Hematopoietic multipotent progenitor cell treated with erythropoietin and hydrocortisone succinate and interleukin-3 and kit ligand, for 6 days (in vitro differentiated cells): ENCODE measurements around the gene KRT12.
A peak's percentile ranks its signal among the peaks of the same experiment; 100 is the strongest.

ENCODE experiments used
- DNase-seq: peaks from one replicate; pipeline ENCODE4 v3.0.0-alpha.2; 2015

The KRT12 gene

DNA sequence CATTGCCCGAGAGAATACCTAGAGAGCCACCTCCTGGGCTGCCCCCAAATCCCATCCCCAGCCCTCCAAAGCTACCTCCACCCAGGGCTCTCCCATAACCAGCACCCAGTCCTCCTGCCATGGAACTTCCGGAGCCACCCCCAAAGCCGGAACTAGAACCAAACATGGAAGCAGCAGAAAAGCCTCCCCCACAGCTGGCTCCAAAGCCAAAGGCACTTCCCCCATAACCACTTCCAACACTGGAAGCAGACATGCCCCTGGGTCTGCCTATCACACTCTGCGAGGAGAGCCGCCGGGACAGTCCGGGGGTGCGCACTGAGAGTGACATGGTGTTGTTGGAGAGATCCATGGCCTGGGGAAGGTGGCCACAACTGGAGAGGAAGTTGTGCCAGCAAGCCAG is at the start of gene KRT12:
TSS of gene KRT12 (minus strand) at position 386 of the 400 bp plus-strand sequence. CDS start at position 349, 37 bp downstream.
- DNase-seq: no peak

DNA sequence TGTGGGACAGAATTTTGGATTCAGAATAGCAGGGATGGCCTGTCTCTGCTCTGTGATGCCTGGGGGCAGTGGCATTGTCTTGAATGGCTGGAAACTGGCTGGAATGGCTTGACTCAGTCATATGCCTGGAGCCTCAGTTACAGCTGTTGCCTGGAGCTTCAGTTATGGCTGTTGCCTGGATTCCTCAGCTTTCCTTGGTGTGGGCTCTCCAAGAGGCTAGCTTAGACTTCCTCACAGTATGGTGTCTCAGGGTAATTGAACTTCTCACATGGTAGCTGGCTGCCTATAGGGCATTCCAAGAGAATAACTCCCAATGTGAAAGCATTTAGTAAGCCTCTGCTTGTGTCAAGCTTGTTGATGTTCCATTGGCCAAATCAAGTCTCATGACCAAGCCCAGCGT is 49.3 kb upstream of the KRT12 start:
- DNase-seq: no peak

DNA sequence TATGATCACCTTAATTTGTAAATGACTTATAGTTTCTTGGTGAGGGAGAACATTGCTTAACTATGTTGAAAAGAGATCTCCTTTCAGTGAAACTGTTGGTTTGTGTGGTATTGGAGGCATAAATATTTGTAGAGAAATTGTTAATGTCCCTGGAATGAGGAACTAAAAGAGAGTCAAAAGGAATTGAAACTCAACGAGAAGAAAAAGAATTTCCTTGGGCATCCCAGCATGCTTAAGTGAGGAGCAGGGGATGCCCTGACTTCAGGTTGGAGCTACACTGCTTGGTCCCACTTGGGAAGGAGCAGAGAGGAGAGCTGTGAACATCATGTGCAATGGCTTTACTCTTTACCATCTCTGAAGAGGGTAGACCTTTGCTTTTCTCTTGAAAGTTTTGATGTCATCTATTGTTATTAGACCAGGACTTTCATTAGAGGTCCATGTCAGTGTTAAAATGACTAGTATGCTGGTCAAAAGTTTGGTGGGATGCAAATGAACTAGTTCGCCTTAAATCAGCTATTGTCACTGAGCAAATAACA is 48.8 kb upstream of the KRT12 start:
- DNase-seq: no peak

- no peak for DNase-seq
Observed at GRCh38 chr17:40915199-40915661, 48.2 kb upstream of the KRT12 start.

GRCh38 chr17:40914075-40914855 is 47.2 kb upstream of the KRT12 start:
- no peak for DNase-seq

- no peak for DNase-seq
Observed at GRCh38 chr17:40912486-40913210, 45.6 kb upstream of the KRT12 start.

DNA sequence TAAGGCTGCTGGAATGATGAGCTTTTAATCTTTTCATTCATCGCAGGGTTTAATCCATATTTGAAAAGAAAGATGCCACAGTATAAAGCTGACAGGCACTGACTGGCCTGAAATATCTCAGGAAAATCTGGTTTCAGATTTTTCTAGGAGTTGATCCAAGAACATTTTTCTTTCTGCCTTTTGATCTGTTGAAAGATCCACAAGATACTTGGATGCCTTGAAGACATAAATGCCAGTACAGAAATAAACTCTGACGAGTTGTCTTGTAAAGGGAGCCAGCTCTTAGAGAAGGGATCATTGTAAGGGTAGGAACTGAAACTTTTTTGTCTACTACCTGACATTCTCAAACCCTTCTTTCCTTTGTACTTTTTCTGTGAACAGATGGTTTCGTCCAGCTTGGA is 43.4 kb upstream of the KRT12 start:
- DNase-seq: no peak

DNA sequence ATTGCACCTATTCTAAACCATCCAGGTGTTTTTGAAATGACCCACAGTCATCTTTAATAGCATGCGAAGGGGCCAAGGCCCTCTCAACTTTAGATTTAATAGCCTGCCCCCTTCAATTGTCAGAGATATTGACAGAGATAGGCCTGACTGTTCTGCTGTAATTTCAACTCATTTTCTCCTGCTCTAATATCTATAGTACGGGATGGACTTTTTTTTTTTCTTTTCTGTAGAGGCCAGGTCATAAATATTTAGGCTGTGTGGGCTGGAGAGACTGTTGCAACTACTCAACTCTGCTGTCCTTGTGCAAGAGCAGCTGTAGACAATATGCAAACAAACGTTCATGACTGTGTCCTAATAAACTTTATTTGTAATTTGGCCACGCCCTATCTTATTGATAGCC is 42.7 kb upstream of the KRT12 start:
- DNase-seq: no peak

DNA sequence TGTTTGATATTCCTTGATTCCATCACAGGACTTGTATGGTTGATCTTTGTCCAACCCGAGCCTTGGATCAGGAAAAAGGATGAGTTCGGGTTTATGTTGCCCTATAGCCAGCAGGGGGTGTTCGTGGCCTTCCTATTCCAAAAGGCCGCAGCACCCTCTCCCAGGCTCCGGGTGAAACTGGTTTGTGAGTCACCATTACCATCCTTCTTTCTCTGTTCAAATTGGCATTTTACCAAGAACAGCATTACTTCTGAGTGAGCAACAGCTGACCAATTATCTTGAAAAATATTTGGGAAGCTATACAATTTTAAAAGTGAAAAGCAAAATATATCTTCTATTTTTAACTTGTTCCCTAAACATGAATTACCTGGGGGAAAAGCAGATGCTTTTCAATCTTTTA is 42.3 kb upstream of the KRT12 start:
- peak; percentile 88 for DNase-seq

DNA sequence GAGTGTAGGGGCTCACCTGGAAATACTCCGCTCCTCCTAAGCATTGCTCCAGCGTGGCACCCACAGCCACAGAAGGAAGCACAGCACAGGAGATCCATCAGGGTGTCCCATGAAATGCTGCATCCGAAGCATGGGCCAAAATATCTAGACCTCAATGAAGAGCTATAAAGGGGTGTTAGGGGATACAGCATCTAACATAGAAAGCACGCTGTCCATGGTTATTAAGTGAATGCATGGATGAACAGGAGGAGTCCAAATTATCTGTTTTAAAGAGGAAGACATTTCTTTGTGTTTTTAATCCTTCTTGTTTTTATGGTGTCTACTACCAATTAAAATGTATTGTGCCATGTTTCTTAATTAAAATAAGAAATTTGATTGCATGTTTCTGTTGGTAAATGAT is 39.6 kb upstream of the KRT12 start:
- DNase-seq: no peak

DNA sequence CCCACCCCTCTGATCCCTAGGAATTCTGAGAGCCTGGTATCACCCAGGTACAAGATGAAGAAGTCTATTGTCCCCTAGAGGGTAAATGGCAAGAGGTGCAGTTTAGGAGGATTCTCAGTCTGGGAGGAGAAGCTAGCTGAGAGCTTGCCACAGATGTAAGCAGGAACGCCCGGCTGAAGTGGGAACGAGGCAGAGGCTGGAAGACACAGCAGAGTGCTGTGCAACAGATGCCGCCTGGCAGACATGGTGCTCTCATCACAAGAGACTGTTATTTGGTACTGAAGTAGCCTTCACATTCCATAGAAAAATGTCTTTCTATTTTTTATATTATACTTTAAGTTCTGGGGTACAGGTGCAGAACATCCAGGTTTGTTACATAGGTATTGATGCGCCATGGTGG is 38.3 kb upstream of the KRT12 start:
- no peak for DNase-seq

DNA sequence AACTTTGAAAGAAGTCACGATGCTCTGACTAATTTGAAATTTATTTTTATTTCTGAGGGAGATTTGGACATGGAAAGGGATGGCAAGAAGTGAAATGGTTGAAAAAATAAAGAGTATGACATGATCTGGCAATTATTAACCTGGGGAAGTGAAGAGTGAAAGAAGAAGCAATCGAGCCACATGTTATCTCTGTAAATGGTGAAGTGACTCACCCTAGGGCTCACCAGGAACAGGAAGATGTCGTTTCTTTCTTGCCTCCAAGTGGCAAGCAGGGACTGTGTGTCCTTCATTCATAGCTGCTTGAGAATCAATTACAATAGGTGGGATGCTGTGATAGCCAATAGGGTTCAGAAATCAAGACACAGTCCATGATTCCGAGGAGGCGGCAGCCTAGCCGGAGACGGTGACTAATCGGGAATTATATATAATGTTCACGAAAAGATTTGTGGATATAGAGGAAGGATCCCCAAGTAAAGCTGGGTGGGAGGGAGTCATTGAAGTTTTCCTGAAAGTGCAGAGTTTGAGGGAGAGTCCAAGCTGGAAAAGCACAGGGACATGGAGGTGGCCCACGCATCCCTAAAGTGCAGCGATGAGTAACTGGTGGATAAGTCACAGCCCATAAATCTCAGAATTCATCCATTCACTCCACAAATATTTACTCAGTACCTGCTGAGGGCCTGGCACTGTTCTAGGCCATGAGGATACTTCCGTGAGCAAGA is 36.3 kb upstream of the KRT12 start:
- no peak for DNase-seq

DNA sequence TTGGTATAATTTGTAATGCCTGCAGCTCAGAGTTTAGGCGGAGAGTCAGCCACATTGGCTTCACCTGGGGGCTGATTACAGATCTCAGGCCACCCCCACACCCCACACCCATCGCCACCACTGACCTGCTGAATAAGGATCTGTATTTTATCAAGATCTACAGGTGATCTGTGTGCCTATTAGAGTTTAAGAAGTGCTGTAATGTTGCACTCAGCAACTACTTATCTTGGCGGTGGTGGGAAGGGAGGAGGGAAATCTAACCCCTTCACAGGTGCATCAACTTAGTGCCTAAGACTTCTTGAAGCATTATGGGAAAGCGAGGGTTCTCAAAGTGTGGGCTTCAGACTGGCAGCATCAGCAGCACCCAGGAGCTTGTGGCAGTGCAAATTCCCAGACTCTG is 35.5 kb upstream of the KRT12 start:
- DNase-seq: no peak

GRCh38 chr17:40901981-40902474 is 35.0 kb upstream of the KRT12 start:
- no peak for DNase-seq

- no peak for DNase-seq
Observed at GRCh38 chr17:40900809-40901356, 33.9 kb upstream of the KRT12 start.

GRCh38 chr17:40896916-40897455 is 30.0 kb upstream of the KRT12 start:
- no peak for DNase-seq

GRCh38 chr17:40895106-40895730 is 28.2 kb upstream of the KRT12 start:
- no peak for DNase-seq

DNA sequence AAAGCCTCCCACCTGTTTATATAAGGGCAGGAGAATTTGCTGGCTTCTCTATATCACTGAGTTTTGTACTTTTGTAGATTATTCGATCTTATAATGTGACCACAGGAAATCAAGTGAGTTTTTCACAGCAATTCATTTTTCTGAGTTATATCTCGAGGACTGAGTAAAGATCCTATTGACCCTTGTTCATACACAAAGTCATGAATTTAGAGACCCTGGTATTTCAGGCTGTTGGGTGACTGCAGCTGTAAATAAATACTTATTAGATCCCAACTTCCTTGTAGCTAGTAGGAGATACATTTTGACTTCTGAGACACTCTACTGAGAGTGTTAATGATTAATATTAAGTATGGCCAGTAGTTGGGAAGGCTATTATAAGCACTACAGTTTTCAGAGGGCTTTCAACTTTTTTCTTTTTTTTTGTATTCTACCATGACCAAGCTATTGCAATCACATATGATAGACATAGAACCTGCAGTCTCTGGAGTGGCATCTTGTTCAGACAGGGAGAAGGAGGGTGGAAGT is 21.2 kb upstream of the KRT12 start:
- no peak for DNase-seq

GRCh38 chr17:40886090-40886489 is 19.1 kb upstream of the KRT12 start:
- no peak for DNase-seq

- DNase-seq: peak; percentile 19
Observed at GRCh38 chr17:40884708-40885512, 17.9 kb upstream of the KRT12 start, which contains the start of gene KRT20. TSS of gene KRT20 (minus strand) at chr17:40885242. CDS start at chr17:40885185, 57 bp downstream.
